Neuron (in vitro differentiated cells): ENCODE results near the gene RAB3A.

ENCODE experiments used
- H2AFZ ChIP-seq: one replicate; pipeline ENCODE4 v1.6.1; 2013; ENCODE audit warnings: low read depth, mild to moderate bottlenecking, inconsistent platforms, low read length, moderate library complexity
- H3K27me3 ChIP-seq: one replicate; pipeline ENCODE4 v1.6.1; 2013; ENCODE audit warnings: low read length; ENCODE audit not compliant: insufficient read depth
- H3K36me3 ChIP-seq: one replicate; pipeline ENCODE4 v1.6.1; 2013; ENCODE audit warnings: low read length; ENCODE audit not compliant: insufficient read depth
- H3K4me1 ChIP-seq: one replicate; pipeline ENCODE4 v1.6.1; 2013; ENCODE audit warnings: low read length; ENCODE audit not compliant: insufficient read depth
- H3K4me3 ChIP-seq: 2 replicates; pipeline ENCODE4 v1.5.1; 2013; ENCODE audit warnings: mild to moderate bottlenecking, low read length, moderate library complexity
- H3K9me3 ChIP-seq: one replicate; pipeline ENCODE4 v1.6.1; 2013; ENCODE audit warnings: low read length

RAB3A gene

GRCh38 chr19:18229915-18230314, 26.1 kb upstream of the RAB3A start:
- Histone ChIP-seq H3K27me3 (peaks cover 12% of the 10 kb centered on the region), H3K4me1 (peaks cover 12% of the 10 kb centered on the region), H2AFZ (no peak overlapping the region), H3K36me3 (no peaks in the 10 kb centered on the region), H3K9me3 (no peaks in the 10 kb centered on the region), H3K4me3 (no peak overlapping the region)

GRCh38 chr19:18229474-18229873, 25.6 kb upstream of the RAB3A start:
- Histone ChIP-seq H3K36me3 (no peaks in the 10 kb centered on the region), H3K4me1 (peaks cover 16% of the 10 kb centered on the region), H3K9me3 (no peaks in the 10 kb centered on the region), H2AFZ (no peak overlapping the region), H3K4me3 (no peak overlapping the region), H3K27me3 (peaks cover 14% of the 10 kb centered on the region)

GRCh38 chr19:18227781-18228271, 24.0 kb upstream of the RAB3A start:
- Histone ChIP-seq H3K27me3 (peaks cover 14% of the 10 kb centered on the region), H2AFZ (no peak overlapping the region), H3K4me3 (no peak overlapping the region), H3K9me3 (no peaks in the 10 kb centered on the region), H3K36me3 (no peaks in the 10 kb centered on the region), H3K4me1 (peaks cover 16% of the 10 kb centered on the region)

- H3K27me3 ChIP-seq: peaks cover 14% of the 10 kb centered on the region
- H3K4me3 ChIP-seq: no peak overlapping the region
Measured at GRCh38 chr19:18226956-18227780, 23.3 kb upstream of the RAB3A start.

GRCh38 chr19:18225702-18226468, 22.0 kb upstream of the RAB3A start, which contains the start of gene PDE4C:
PDE4C (minus strand) TSS chr19:18226438; CDS start chr19:18226415, 23 bp downstream.
- Histone ChIP-seq H3K4me1 (peaks cover 10% of the 10 kb centered on the region), H3K4me3 (no peak within 1 kb of the TSS), H2AFZ (no peak within 1 kb of the TSS), H3K36me3 (no peaks in the 10 kb centered on the region), H3K9me3 (no peaks in the 10 kb centered on the region), H3K27me3 (peaks cover 18% of the 10 kb centered on the region)

More at GRCh38 chr19:18226956-18227780, 23.3 kb upstream of the RAB3A start:
- H3K9me3 ChIP-seq: no peaks in the 10 kb centered on the region
- peaks cover 11% of the 10 kb centered on the region for H3K4me1 ChIP-seq
- no peaks in the 10 kb centered on the region for H3K36me3 ChIP-seq
- H2AFZ ChIP-seq: no peak overlapping the region

GRCh38 chr19:18225355-18225701, 21.5 kb upstream of the RAB3A start:
- H3K9me3 ChIP-seq: no peaks in the 10 kb centered on the region
- H2AFZ ChIP-seq: no peak overlapping the region
- H3K4me1 ChIP-seq: peaks cover 10% of the 10 kb centered on the region
- H3K4me3 ChIP-seq: no peak overlapping the region
- no peaks in the 10 kb centered on the region for H3K36me3 ChIP-seq
- peaks cover 22% of the 10 kb centered on the region for H3K27me3 ChIP-seq

GRCh38 chr19:18224525-18225354, 20.9 kb upstream of the RAB3A start:
- Histone ChIP-seq H2AFZ (peak overlapping the region; percentile 71), H3K4me3 (peak overlapping the region; percentile 50), H3K9me3 (no peaks in the 10 kb centered on the region), H3K27me3 (peaks cover 28% of the 10 kb centered on the region), H3K36me3 (no peaks in the 10 kb centered on the region), H3K4me1 (peaks cover 10% of the 10 kb centered on the region)

- no peaks in the 10 kb centered on the region for H3K9me3 ChIP-seq
- peaks cover 10% of the 10 kb centered on the region for H3K4me1 ChIP-seq
- peaks cover 36% of the 10 kb centered on the region for H3K27me3 ChIP-seq
- peak overlapping the region; percentile 71 for H2AFZ ChIP-seq
- H3K36me3 ChIP-seq: no peaks in the 10 kb centered on the region
- H3K4me3 ChIP-seq: peak overlapping the region; percentile 50
Measured at GRCh38 chr19:18223860-18224524, 20.1 kb upstream of the RAB3A start.

- H3K4me1 ChIP-seq: peaks cover 10% of the 10 kb centered on the region
- H2AFZ ChIP-seq: no peak overlapping the region
- H3K9me3 ChIP-seq: no peaks in the 10 kb centered on the region
- H3K4me3 ChIP-seq: no peak overlapping the region
- no peaks in the 10 kb centered on the region for H3K36me3 ChIP-seq
- peaks cover 42% of the 10 kb centered on the region for H3K27me3 ChIP-seq
Measured at GRCh38 chr19:18221815-18222725, 18.2 kb upstream of the RAB3A start.

GRCh38 chr19:18220632-18221275, 16.9 kb upstream of the RAB3A start:
- H3K4me3 ChIP-seq: no peak overlapping the region
- no peak overlapping the region for H2AFZ ChIP-seq
- H3K27me3 ChIP-seq: peaks cover 38% of the 10 kb centered on the region
- no peaks in the 10 kb centered on the region for H3K36me3 ChIP-seq
- peaks cover 7% of the 10 kb centered on the region for H3K4me1 ChIP-seq
- no peaks in the 10 kb centered on the region for H3K9me3 ChIP-seq

- Histone ChIP-seq H3K4me1 (peaks cover 5% of the 10 kb centered on the region), H3K36me3 (no peaks in the 10 kb centered on the region), H3K27me3 (peaks cover 32% of the 10 kb centered on the region), H3K9me3 (no peaks in the 10 kb centered on the region), H2AFZ (no peak overlapping the region), H3K4me3 (no peak overlapping the region)
Measured at GRCh38 chr19:18219911-18220631, 16.2 kb upstream of the RAB3A start.
